Keratinocyte (primary cell): ENCODE results near the gene WDR93. TPM values are rescaled to one million over a fixed set of nuclear protein-coding genes. Genes with fewer than 3 reads are reported as not detected.

Source experiments
- DNase-seq: peaks from one replicate; pipeline ENCODE4 v3.0.0-alpha.2; 2011; ENCODE audit warnings: low read depth, missing footprints, low spot score
- FAIRE-seq: peaks from 2 replicates; lab custom pipeline; 2011; peaks lifted over from hg19 to GRCh38; lab: Jason Lieb, UNC
- H2AFZ ChIP-seq: 2 replicates; pipeline ENCODE4 v1.6.0; 2012; ENCODE audit warnings: low read length, control low read depth, inconsistent platforms; ENCODE audit not compliant: control insufficient read depth
- H3K27ac ChIP-seq: 2 replicates; pipeline ENCODE4 v1.5.1; 2011; ENCODE audit warnings: low read length; ENCODE audit not compliant: control insufficient read depth, insufficient read depth
- H3K27me3 ChIP-seq: 3 replicates; pipeline ENCODE4 v1.6.0; 2011; ENCODE audit warnings: low read length; ENCODE audit not compliant: control insufficient read depth, insufficient read depth; ENCODE audit errors: extremely low read depth
- H3K36me3 ChIP-seq, 2 experiments: 2 replicates in 1 of 2; 3 replicates in 1 of 2; pipeline ENCODE4 v1.5.1; 2011; ENCODE audit warnings: low read length in 2 of 2, mild to moderate bottlenecking in 1 of 2; ENCODE audit not compliant: control insufficient read depth in 2 of 2, insufficient read depth in 2 of 2; ENCODE audit errors: extremely low read depth in 1 of 2
- H3K4me1 ChIP-seq: 3 replicates; pipeline ENCODE4 v1.5.1; 2011; ENCODE audit warnings: low read length; ENCODE audit not compliant: control insufficient read depth, insufficient read depth; ENCODE audit errors: extremely low read depth
- H3K4me2 ChIP-seq: 3 replicates; pipeline ENCODE4 v1.6.0; 2011; ENCODE audit warnings: low read depth, low read length; ENCODE audit not compliant: control insufficient read depth, insufficient read depth; ENCODE audit errors: extremely low read depth
- H3K4me3 ChIP-seq, 3 experiments: fragments of 200-600 bp in 1 of 3; sonication (generic) in 1 of 3; 2 replicates in 2 of 3; 3 replicates in 1 of 3; pipeline ENCODE4 v1.5.1; 2011 to 2016; ENCODE audit warnings: low read length in 3 of 3, mild to moderate bottlenecking in 3 of 3, control low read depth in 2 of 3, inconsistent platforms in 1 of 3, low read depth in 1 of 3, mixed read lengths in 1 of 3, mixed run types in 1 of 3, moderate library complexity in 1 of 3; ENCODE audit not compliant: control insufficient read depth in 2 of 3, insufficient read depth in 2 of 3; ENCODE audit errors: extremely low read depth in 1 of 3
- H3K79me2 ChIP-seq: 2 replicates; pipeline ENCODE4 v1.6.0; 2012; ENCODE audit warnings: low read length; ENCODE audit not compliant: control insufficient read depth, insufficient read depth
- H3K9ac ChIP-seq: 3 replicates; pipeline ENCODE4 v1.6.0; 2011; ENCODE audit warnings: low read length; ENCODE audit not compliant: control insufficient read depth, insufficient read depth; ENCODE audit errors: extremely low read depth
- H3K9me1 ChIP-seq: 3 replicates; pipeline ENCODE4 v1.6.0; 2011; ENCODE audit warnings: low read length; ENCODE audit not compliant: control insufficient read depth, insufficient read depth; ENCODE audit errors: extremely low read depth
- H3K9me3 ChIP-seq: 2 replicates; pipeline ENCODE4 v1.5.1; 2012; ENCODE audit warnings: low read depth, low read length; ENCODE audit not compliant: control insufficient read depth
- H4K20me1 ChIP-seq: 3 replicates; pipeline ENCODE4 v1.6.0; 2011; ENCODE audit warnings: low read length; ENCODE audit not compliant: control insufficient read depth, insufficient read depth; ENCODE audit errors: extremely low read depth
- EZH2 ChIP-seq: IDR thresholded peaks from one replicate; pipeline ENCODE4 v1.6.1; 2012; ENCODE audit warnings: inconsistent platforms, mild to moderate bottlenecking, low read length, moderate library complexity
- dilution Hi-C: fragments of 300-500 bp; cut with MboI; formaldehyde crosslinking; loops from one replicate; pipeline ENCODE4 v1.7.0; 2020; ENCODE audit warnings: low sequenced_read_pairs; ENCODE audit not compliant: extremely low pct_ligation_motif_present
- polyA plus RNA-seq, 5 experiments: library from polyadenylated mRNA; depleted of rRNA in 3 of 5; stranded (reverse) in 3 of 5; stranded (forward) in 1 of 5; unstranded in 1 of 5; fragments of >200 nt; gene quantifications; 1 replicate in 1 of 5; 2 replicates in 3 of 5; 3 replicates in 1 of 5; pipeline versions ENCODE4 v1.2.1 to v1.2.3, GENCODE V29; 2011 to 2012; ENCODE audit warnings: missing spikeins in 2 of 5, low read depth in 1 of 5, low replicate concordance in 1 of 5
- TF ChIP-seq, protein P1 (sequence below), 3 experiments: IDR thresholded peaks in 1 of 3; conservative IDR thresholded peaks in 1 of 3; optimal IDR thresholded peaks in 1 of 3; 2 replicates in 2 of 3; 3 replicates in 1 of 3; pipeline versions ENCODE3 to v1.5.1; 2011; ENCODE audit warnings: low read length in 3 of 3, mild to moderate bottlenecking in 3 of 3, moderate library complexity in 2 of 3, control low read depth in 1 of 3, inconsistent platforms in 1 of 3; ENCODE audit not compliant: insufficient read depth in 2 of 3; ENCODE audit errors: extremely low read depth in 1 of 3

WDR93 gene
- polyA plus RNA-seq, 1 donor (not counting 4 experiments of a cell fraction or from before 2014, with no cell fraction given) = 0.05 TPM

- Histone ChIP-seq H3K4me3 (no peak overlapping the region), H2AFZ (no peak overlapping the region), H3K4me1 (no peaks in the 10 kb centered on the region), H3K79me2 (no peaks in the 10 kb centered on the region), H3K9me1 (no peaks in the 10 kb centered on the region), H4K20me1 (no peaks in the 10 kb centered on the region), H3K27ac (no peak overlapping the region), H3K27me3 (no peaks in the 10 kb centered on the region), H3K9ac (no peak overlapping the region), H3K4me2 (no peak overlapping the region), H3K9me3 (no peaks in the 10 kb centered on the region), H3K36me3 (no peaks in the 10 kb centered on the region)
- no peak for DNase-seq
- TF ChIP-seq, protein P1, sequence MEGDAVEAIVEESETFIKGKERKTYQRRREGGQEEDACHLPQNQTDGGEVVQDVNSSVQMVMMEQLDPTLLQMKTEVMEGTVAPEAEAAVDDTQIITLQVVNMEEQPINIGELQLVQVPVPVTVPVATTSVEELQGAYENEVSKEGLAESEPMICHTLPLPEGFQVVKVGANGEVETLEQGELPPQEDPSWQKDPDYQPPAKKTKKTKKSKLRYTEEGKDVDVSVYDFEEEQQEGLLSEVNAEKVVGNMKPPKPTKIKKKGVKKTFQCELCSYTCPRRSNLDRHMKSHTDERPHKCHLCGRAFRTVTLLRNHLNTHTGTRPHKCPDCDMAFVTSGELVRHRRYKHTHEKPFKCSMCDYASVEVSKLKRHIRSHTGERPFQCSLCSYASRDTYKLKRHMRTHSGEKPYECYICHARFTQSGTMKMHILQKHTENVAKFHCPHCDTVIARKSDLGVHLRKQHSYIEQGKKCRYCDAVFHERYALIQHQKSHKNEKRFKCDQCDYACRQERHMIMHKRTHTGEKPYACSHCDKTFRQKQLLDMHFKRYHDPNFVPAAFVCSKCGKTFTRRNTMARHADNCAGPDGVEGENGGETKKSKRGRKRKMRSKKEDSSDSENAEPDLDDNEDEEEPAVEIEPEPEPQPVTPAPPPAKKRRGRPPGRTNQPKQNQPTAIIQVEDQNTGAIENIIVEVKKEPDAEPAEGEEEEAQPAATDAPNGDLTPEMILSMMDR (optimal IDR thresholded peaks at IDR 0.05 in 1 of 3, IDR thresholded peaks at IDR 0.05 in 1 of 3, conservative IDR thresholded peaks at IDR 0.05 in 1 of 3; ENCODE audit: extremely low read depth in 1 of 3, insufficient read depth in 2 of 3, low read length in 3 of 3) = no peak
- TF ChIP-seq EZH2 = no peak
- dilution Hi-C loops = loop anchor here (25.0 kb wide), 1 partner anchor 102 kb away; no protein-coding TSS in a partner anchor
- no peak for FAIRE-seq
Observed at GRCh38 chr15:89714775-89715174, 24.2 kb downstream of the WDR93 start.

DNA sequence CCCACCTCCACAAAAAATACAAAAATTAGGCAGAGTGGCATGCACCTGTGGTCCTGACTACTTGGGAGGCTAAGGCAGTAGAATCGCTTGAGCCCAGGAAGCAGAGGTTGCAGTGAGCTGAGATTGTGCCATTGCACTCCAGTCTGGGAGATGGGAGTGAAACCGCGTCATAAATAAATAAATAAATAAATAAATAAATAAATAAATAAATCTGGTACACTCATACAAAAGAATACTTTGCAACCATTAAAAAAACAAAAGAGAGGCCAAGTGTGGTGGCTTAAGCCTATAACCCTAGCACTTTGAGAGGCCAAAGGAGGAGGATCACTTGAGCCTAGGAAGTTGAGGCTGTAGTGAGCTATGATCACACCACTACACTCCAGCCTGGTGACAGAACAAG is 32.4 kb downstream of the WDR93 start:
- Histone ChIP-seq H2AFZ (no peak overlapping the region), H4K20me1 (no peaks in the 10 kb centered on the region), H3K4me1 (no peaks in the 10 kb centered on the region), H3K36me3 (no peaks in the 10 kb centered on the region), H3K4me3 (no peak overlapping the region), H3K27me3 (no peaks in the 10 kb centered on the region), H3K9me1 (no peaks in the 10 kb centered on the region), H3K9ac (no peak overlapping the region), H3K4me2 (no peak overlapping the region), H3K9me3 (peaks cover 3% of the 10 kb centered on the region), H3K79me2 (no peaks in the 10 kb centered on the region), H3K27ac (no peak overlapping the region)
- dilution Hi-C loops = loop anchor here (25.0 kb wide), 1 partner anchor 111 kb away; no protein-coding TSS in a partner anchor
- FAIRE-seq (no peak), DNase-seq (no peak)
- TF ChIP-seq, protein P1 (optimal IDR thresholded peaks at IDR 0.05 in 1 of 3, IDR thresholded peaks at IDR 0.05 in 1 of 3, conservative IDR thresholded peaks at IDR 0.05 in 1 of 3; ENCODE audit: extremely low read depth in 1 of 3, insufficient read depth in 2 of 3, low read length in 3 of 3) = no peak
- TF ChIP-seq EZH2 = no peak
